Stimulated activated CD4-positive, alpha-beta T cell treated with anti-CD3 and anti-CD28 coated beads, Interleukin-12 subunit alpha, Interleukin-12 subunit beta, amount 100 ng/mL, for 4 hours (primary cell): ENCODE data around the gene TOB1.

Experiments used
- DNase-seq: peaks from one replicate; pipeline ENCODE4 v3.0.0-alpha.2; 2020

The TOB1 gene

DNA sequence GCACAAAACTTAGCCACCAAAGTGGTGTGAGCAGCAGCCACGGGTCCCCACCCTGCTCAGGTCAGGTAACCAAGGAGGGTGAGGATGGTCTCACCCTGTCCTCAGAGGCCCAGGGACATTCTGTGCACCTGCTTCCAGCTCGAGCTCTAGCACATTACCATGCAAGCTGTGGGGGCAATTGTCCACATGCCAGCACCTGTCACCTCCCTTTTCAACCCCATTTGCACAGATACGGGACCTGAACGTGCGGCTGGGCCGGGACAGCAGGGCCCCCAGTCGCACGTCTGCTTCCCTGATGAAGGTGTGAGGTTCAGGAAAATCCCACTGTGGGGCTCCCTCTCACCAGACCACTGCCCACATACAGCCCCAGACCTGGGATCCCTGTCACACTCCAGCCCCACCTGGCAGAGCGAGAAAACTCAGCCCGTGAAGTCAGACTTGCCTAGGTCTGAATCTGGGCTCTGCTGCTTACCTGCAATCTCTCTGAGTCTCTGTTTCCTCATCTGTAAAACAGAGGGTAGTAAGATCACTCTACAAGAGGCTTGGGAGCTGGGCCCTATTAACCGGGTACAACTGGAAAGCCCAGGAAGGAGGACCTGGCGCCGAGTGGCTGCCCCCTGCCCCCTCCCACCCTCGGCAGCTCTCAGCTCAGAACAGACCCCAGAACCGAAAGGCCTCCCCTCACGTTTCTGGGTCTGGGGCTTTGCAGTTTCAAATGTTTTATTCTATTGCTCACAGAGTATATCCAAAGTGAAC is 22.8 kb downstream of the TOB1 start:
- DNase-seq: no peak

DNA sequence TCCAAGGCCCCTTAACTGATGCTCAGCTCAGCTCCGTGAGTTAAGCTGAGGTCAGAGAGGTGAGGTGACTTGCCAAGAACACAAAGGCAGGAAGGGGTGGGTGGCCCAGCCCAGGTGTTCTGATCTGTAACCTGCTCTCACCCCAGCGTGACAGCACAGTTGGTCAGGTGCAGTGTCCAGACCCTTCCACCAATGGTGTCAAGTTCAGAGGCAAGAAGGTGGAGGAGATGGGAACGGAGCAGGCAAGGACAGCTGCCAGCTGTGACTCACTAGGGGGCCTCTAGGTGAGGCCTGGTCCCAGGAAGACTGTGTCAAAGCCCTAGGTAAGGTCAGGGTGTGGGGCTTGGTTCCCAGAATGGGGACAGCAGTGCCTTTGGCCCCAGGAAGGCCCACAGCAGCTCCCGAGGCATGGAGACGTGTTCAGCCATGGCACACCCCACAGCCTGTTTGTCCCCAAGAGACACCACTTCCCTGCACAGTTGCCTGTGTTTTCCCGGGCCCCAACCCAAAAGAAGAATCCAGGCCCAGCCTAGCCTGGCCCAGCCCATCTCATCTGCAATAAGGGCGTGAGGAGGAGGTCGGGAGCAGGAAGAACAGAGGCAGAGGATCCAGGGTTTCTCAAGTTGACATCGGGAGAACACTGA is 23.5 kb downstream of the TOB1 start:
- no peak for DNase-seq

DNA sequence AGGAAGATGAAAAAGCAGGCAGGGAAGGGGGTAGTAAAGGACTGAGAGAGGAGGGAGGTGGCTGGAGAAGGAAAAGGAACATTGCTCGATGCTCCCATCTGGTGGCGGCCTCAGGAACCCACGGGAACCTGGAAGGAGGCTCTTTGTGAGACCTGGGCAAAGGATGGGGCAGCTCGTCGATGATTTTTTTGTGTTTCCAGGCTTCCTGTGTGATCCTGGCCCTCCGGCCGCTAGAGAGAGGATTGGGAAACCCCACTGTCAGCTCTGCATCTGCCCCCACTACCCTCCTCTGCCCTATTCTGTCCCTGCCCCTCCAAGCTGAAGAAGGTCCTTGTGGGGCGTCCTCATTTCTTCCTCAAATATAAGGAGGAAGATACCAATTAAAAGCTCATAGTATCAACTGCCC is 24.2 kb downstream of the TOB1 start:
- peak; percentile 49 for DNase-seq

DNA sequence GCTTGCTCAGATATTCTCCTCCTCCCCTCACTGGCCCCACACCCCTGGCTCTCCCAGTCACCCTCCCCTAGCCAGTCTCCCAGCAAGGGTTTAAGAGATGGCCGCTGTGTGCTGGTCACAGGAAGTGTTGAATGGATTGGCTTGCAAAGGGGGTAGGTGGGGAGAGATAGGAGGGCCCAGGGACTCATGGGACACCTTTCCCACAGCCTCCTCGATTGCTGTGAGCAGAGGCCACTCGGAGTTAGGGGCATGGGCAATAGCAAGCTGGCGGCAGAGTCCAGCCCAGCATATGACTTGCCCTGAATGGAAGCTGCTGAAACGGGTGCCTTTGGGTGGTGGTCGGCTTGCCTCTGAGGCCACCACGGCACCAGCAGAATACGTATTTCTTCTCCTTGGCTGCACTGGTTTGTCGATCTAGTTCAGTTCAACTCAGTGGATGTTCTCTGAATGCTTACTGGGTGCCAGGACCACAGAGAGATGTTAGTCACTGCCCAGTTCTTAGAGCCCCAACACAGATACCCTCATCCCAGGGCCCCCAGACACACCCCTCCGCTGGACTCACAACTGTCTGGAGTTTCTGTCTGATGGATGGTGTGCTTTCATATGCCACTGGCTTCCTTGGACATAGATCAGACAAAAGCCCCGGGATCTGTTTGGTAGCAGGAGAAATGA is 24.7 kb downstream of the TOB1 start:
- no peak for DNase-seq

DNA sequence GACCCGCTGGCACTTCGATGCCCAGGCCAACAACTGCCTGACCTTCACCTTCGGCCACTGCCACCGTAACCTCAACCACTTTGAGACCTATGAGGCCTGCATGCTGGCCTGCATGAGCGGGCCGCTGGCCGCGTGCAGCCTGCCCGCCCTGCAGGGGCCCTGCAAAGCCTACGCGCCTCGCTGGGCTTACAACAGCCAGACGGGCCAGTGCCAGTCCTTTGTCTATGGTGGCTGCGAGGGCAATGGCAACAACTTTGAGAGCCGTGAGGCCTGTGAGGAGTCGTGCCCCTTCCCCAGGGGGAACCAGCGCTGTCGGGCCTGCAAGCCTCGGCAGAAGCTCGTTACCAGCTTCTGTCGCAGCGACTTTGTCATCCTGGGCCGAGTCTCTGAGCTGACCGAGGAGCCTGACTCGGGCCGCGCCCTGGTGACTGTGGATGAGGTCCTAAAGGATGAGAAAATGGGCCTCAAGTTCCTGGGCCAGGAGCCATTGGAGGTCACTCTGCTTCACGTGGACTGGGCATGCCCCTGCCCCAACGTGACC is 25.8 kb downstream of the TOB1 start:
- no peak for DNase-seq

DNA sequence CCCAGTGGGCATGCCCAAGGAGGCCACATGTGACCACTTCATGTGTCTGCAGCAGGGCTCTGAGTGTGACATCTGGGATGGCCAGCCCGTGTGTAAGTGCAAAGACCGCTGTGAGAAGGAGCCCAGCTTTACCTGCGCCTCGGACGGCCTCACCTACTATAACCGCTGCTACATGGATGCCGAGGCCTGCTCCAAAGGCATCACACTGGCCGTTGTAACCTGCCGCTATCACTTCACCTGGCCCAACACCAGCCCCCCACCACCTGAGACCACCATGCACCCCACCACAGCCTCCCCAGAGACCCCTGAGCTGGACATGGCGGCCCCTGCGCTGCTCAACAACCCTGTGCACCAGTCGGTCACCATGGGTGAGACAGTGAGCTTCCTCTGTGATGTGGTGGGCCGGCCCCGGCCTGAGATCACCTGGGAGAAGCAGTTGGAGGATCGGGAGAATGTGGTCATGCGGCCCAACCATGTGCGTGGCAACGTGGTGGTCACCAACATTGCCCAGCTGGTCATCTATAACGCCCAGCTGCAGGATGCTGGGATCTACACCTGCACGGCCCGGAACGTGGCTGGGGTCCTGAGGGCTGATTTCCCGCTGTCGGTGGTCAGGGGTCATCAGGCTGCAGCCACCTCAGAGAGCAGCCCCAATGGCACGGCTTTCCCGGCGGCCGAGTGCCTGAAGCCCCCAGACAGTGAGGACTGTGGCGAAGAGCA is 26.4 kb downstream of the TOB1 start:
- DNase-seq: no peak

DNA sequence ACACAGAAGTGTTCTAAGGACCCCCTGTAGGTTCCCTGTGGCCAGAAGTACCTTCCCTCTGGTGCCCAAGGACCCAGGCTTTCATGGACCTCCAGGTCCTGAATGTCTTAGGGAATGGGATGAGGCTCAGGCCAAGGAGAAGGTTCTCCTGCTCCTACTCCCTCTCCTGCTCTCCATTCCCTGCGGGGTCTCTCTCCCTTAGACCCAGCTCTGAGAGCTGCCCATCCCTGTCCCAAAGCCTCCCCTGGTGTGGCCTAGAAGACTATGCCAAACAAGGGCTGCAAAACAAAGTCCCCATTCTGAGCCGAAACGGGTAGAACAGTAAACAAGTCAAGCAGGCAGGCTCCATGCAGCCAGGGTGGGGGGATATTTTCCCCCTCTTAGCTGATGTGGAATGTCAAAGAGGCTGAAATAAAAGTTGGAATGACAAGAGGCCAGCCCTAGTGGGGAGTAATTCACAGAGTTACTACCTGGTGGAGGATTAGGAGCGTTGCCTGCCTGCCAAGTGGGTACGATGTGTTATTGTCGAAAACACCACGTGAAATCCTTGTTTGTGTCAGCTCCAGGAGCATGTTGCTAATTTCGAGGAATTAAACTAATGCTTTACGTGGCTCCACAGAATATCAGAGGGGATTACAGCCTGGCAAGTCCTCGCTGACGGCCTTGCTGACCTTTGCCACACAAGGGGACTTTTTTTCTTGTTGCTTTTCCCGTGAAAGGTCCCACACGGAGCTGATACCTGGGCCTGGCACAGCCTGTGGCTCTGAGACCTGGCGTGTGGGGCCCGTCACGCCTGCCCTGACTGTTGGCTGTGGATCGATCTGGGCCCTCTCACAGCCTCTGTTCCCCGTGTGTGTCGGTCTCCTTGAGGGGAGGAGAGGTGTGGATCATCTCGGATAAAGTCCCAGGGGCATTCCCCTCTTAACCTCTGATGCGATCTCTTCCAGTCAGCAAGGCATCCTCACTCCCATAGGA is 27.9 kb downstream of the TOB1 start:
- DNase-seq: no peak

DNA sequence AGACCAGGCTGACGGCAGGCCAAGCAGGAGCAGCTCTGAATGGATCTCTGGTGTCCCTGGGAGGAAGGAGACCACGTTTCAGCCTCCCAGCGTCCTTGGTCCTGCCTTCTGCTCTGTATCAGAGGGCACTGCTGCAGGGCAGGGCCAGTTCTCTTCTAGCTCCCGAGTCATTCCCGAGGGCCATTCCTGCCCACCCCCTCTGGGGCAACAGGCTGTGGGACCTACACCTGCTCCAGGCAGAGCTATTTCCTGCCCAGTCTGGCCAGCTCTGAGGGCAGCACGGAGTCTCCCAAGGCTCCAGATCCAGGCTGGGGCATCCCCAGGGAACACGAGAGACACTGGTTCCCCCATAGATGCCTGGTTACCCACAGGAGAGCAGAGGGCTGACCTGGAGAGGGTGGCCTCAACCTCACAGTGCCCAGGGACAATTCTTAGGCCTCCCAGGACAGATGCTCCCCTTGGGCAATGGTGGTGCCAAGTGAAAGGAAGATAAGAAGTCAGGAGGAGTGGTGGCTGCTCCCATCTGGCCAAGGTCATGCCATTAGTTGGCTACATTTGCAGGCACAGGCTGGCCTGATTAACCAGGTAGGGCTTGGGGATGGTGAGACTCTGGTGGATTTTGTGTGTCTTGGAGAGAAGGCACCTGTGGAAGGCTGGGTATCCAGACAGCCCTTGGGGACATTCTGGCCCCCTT is 28.7 kb downstream of the TOB1 start:
- no peak for DNase-seq

DNA sequence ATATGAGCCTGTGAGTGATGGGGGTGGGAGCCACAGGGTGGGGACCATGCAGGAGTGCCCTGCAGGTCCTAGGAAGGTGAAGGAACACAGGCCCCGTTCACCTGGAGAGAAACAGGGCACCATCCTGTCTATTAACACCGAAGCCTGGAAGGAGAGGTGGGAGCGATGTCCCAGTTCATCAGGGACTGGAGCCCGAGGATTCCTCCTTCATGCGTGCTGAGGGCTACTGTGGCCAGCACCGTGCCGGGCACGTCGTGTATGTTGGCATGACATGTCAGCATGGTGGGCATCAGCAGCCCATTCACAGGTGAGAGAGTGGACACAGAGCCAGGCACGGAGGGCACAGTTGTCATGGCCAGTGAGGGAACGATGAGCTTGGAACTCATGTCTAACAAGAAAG is 29.3 kb downstream of the TOB1 start:
- DNase-seq: no peak

DNA sequence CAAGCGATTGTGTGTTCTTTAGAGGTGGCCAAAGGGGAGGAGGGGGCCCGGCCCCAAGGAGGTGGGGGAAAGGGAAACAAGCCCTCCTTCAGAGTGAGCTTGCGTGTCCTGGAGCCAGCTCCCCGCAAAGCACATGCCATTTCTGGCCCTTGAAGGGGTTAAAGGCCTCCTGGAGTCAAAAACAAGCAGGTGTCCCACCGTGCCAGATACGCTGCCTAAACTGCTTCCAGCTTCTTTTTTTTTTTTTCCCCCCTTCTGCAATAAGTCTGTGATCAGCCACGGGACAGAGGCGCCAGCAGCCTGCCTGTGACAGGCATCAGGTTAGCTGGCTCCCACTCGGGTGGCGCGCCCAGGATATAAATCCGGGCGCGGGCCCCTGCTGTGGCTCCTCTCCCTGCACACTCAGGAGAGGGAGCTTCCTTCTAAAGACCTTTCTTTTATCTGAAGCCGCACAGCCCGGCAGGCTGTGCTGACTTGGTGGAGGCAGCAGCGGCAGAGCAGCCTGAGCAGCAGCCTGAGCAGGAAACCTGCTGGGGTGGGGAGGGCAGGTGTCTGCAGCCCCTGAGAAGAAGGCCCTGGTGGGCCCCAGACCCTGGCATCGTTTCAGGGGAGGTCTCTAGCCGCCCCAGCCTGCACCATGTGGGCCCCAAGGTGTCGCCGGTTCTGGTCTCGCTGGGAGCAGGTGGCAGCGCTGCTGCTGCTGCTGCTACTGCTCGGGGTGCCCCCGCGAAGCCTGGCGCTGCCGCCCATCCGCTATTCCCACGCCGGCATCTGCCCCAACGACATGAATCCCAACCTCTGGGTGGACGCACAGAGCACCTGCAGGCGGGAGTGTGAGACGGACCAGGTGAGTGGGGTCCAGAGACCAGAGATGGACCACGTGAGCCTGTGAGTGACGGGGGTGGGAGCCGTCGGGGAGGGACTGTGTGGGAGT is 30.6 kb downstream of the TOB1 start, which contains the start of gene WFIKKN2:
Gene WFIKKN2 (plus strand): TSS at position 286 of the 934 bp plus-strand sequence. CDS start 352 bp downstream, at position 638.
- no peak for DNase-seq

DNA sequence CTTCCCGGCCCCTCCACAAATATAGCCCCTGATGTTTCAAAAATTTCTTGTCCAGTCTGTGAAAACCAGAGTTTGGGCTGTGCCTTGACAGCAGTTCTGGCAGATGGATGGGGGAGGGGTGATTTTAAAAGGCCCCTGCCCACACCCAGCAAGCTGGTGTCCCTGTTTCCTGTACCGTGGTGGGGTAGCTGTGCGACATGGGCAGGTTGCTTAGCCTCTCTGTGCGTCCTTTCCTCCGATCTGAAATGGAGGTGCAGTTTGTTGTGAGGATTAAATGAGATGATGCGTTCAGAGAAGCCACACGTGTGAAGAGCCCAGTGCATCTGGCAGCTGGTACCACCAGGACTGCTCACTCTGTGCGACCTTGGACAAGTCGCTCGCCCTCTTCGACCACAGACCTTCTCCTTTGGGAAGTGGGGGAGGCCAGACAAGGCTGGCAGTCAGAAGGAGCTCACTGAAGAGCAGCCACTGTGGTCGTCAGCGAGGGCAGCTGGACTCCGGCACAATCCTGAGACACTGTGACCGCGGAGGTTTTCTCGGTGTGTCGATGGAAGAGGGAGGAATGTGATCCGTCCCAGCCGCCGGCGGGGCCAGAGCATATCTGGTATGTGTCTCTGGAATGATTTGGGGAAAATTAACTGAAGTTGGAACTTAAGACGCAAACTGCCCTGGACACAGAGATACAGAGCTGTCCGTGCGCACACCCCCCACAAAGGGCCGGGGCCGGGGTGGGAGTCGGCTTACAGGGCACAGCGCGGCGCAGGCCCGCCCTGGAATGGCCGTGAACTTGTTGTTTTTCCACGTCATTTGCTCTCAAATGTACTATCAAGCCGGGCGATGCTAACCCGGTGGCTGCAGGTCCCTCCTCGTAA is 31.5 kb downstream of the TOB1 start:
- no peak for DNase-seq

DNA sequence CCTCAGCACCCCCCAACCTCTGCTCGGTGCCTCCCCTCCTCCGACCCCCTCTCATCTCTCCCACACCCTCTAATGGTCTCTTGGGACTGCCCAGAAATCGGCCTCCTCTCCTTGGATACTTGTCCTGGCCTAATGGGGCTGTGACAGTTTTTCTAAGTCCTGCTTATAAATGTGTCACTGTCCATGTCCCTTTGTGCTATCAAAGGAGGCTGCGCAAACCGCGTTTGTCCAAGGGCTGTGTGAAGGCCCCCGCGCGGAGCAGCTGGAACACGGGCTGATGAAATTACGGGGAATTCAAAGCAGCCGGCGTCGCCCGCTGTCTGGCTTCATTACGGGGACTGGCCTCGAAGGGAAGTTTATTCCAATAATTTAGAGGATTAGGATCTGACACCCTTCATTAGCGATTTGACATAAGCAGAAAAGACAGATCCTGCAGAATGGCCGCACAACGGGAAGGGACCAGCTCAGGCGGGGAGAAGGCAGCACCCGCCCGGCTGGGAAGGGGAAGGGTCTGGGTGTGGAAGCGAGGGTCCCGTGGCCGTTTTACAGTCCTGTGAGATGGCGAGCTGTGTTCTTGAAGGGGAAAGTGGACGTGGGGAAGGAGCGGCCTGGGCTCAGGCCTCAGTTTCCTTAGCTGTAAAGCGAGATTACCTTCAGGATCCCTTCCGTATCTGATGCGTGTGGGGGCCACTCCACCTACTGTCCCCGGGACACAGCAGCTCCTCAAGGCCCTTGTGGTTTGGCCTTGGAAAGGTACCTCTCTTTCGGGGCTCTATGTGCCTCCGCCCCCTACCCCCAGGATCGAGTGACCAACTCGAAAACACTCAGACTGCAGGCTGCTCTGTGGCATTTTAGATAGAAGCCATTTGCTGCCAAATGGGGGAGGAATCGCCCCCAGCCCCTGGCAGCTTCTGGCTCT is 32.4 kb downstream of the TOB1 start:
- no peak for DNase-seq

DNA sequence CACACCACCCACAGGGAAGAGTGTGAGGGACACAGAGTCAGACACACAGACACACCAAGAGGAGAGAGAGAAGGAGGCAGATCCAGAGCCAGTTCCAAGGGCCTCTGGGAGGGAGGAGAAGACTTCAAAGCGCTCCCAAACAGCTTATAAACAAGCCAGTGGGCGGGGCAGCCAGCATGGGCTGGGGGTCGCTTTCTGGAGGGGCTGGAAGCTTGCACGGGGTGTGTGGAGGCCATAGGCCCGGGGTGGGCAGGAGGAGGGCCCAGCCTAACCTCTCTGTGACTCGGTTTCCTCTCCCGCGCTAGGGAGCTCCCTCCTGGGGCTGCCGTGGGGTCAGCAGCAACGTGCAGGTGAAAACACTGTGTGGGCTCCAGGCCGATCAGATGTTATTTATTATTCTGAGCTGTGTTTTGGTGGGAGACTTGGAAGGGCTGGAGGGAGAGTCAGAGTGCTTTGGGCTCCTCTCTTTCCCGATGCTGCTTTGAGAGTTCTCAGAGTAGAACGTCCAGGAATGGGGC is 33.2 kb downstream of the TOB1 start:
- no peak for DNase-seq

DNA sequence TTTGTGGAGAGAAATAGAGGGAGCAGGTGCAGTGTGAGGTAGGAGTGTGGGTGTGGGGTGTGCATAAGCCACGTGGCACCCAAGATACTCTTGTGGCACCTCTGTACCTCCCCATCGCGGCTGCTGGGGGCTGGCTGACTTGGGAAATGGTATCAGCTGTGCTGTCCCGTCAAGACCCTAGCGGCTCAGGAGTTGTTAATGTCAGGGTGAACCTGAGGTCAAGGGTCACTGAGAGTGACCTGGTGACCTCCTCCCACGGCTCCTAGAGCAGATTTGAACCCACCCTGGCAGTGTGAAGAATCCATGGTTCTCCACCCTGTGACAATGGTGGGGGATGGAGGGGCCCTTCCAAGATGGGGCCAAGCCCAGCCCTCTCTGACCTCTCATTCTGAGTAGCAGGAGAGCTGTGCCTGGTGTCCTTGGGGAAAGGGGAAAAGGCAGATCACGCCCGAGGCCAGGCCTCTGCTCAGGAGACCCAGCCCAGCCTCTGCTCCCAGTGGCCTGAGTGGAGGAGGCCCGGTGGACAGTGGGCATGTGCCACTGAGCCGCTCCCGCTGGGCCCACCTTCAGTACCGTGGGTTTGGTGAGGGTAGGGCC is 33.8 kb downstream of the TOB1 start:
- no peak for DNase-seq

DNA sequence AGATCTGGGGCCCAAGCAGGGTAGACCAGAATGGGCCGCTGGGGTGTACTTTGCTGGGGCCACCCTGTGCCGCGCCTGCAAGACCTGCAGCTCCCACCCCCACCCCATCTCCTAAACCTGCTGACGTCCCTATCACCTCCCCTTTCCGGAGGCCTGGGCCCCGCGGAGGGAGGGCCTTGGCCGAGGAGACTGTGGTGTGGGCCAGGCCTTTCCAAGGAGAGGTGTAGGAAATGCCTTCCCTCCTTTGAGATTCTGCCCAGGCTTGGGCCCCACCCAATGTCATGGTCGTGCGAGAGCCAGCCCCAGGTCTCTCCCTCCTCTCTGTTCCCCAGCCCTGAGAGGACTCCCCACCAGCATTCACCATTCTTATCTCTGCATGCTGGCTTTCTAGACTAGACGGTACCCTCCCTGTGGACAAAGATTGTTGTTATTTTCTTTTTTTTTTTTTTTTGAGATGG is 34.7 kb downstream of the TOB1 start:
- no peak for DNase-seq

DNA sequence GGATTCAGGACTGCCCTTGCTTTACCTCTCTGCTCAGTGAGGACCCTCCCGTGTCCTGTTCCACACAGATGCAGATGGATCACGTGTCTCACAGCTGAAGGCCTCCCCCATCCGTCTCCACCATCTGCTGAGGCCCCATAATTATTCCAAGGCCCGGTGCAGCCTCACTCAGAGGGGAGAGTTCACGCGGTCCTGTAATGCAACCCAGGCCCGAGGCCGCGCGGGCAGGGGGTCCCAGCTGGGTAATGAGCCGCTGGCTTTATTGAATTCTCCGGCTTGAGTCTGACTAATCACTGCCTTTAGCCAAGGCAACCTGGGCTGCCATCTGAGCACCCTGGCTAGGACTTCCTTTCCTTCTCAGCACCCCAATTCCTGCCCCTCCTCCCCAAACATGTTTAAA is 35.2 kb downstream of the TOB1 start:
- no peak for DNase-seq

DNA sequence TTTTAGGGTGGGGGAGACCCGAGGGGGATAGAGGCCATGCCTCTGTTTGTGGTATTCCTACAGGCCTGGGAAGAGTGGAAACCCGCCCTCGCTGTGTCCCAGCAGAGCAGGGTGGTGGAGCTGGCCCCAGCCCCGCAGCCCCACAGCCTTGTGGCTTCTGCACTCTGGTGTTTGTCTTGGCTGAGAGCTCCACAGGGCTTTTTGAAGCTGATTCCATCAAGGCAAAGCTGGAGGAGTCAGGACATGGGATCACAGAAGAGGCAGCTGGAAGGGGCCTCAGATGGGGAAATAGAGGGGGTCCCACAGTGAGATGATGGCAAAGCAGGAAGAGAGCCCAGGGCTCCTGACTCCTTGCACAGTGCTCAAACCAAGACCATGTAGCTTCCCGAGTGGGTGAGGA is 35.8 kb downstream of the TOB1 start:
- DNase-seq: no peak
